ENCODE results near the gene RANGAP1. TPM values are rescaled to one million over a fixed set of nuclear protein-coding genes. Genes with fewer than 3 reads are reported as not detected.

The RANGAP1 gene
- polyA plus RNA-seq, 4 donors: 27.5 to 62.3 (median 34.0) TPM

DNA sequence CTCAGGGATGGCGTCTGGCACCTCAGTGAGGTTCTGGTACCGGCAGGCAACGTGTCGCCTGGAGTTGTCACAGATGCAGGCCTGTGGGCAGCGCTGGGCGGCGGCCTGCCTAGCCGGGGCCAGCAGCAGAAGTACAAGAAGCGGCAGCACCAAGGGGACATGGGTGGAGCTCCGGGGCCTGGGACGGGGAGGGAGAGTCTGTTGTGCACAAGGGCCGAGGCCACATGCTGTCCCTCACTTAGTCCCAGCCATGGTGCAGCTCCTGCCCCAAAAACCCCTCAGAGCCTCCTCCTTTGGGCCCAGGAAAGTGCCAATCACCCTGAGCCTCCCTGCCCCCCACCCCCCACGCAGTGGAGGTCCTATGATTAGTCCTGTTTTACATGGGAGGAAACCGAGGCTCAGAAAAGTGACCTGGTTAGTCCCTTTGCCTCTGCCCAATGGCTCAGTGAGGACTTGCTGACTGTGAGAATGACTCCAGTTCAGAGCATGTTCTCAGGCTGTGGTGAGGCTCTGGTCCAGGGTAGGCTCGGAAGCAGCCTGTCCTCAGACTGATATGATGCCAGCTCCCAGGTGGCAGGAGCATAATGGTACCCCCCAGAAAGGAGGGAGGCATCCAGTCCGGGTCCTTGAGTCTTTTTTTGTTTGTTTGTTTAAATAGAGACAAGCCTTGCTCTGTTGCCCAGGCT lies 46.4 kb downstream of the RANGAP1 start:
- Histone ChIP-seq H3K4me3 (ENCODE audit: low read depth in 1 of 3, low read length in 3 of 3) (no peak overlapping the region), H3K36me3 (ENCODE audit: control insufficient read depth in 3 of 3, insufficient read depth in 2 of 3, low read depth in 1 of 3, low read length in 3 of 3) (no peaks in the 10 kb centered on the region), H3K4me1 (ENCODE audit: control insufficient read depth in 3 of 3, insufficient read depth in 2 of 3, low read depth in 1 of 3, low read length in 2 of 3) (peaks cover 0 to 6% (median 2%) of the 10 kb centered on the region in 3 donors), H3K9me3 (ENCODE audit: control insufficient read depth in 2 of 2, insufficient read depth in 1 of 2, low read depth in 1 of 2, low read length in 1 of 2) (no peaks in the 10 kb centered on the region), H3K27ac (ENCODE audit: low read depth in 1 of 3, low read length in 2 of 3) (no peak overlapping the region), H3K27me3 (ENCODE audit: control insufficient read depth in 3 of 3, insufficient read depth in 3 of 3, low read length in 3 of 3) (no peaks in the 10 kb centered on the region)
- DNase-seq: no peak
- no peak for FAIRE-seq
- 55 to 77% (median 64%) methylated on average over 16 of the region's 16 CpGs for WGBS, 3 donors

DNA sequence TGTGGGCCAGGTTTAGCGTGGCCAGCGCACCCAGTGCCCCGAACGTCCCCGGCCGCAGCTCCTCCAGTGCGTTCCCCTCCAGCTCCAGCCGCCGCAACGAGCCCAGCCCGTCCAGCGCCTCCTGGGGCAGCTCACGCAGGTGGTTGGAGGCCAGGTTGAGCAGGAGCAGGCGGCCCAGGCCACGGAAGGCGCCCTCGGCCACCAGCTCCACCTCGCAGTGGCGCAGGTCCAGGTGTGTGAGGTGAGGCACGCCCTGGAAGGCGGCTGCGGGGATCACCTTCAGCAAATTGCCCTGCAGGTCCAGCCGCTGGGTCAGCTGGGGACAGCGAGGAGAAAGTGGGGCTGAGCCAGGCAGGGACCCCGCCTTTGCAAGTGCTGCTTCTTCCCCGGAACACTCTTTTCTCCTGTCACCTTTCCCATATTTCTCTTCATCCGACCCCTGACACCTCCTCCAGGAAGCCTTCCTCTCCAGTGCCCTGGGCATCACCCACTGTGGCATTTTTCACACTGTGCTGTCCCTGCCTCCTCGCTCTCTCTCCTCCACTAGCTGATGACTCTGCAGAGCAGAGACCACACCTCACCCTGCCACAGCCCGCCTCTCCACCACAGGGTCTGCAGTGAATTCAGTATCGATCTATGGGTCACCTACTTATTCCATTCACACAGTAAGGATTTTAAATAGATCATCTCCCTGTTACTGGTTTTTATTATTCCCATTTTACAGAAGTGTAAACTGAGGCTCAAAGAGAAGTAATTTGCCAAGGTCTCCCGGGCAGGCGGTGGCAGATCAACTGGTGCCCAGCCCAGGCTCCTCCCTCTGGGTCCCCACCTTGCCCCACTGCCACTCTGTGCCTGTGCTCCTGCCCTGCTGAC lies 47.2 kb downstream of the RANGAP1 start:
- 90 to 93% (median 91%) methylated on average over 27 to 32 of the region's 32 CpGs for whole genome bisulfite sequencing, 3 donors
- Histone ChIP-seq H3K27me3 (ENCODE audit: control insufficient read depth in 3 of 3, insufficient read depth in 3 of 3, low read length in 3 of 3) (no peaks in the 10 kb centered on the region), H3K4me1 (ENCODE audit: control insufficient read depth in 3 of 3, insufficient read depth in 2 of 3, low read depth in 1 of 3, low read length in 2 of 3) (peaks cover 0 to 6% (median 2%) of the 10 kb centered on the region in 3 donors), H3K27ac (ENCODE audit: low read depth in 1 of 3, low read length in 2 of 3) (no peak overlapping the region), H3K4me3 (ENCODE audit: low read depth in 1 of 3, low read length in 3 of 3) (no peak overlapping the region), H3K36me3 (ENCODE audit: control insufficient read depth in 3 of 3, insufficient read depth in 2 of 3, low read depth in 1 of 3, low read length in 3 of 3) (no peaks in the 10 kb centered on the region), H3K9me3 (ENCODE audit: control insufficient read depth in 2 of 2, insufficient read depth in 1 of 2, low read depth in 1 of 2, low read length in 1 of 2) (no peaks in the 10 kb centered on the region)
- FAIRE-seq (no peak), DNase-seq (no peak)

DNA sequence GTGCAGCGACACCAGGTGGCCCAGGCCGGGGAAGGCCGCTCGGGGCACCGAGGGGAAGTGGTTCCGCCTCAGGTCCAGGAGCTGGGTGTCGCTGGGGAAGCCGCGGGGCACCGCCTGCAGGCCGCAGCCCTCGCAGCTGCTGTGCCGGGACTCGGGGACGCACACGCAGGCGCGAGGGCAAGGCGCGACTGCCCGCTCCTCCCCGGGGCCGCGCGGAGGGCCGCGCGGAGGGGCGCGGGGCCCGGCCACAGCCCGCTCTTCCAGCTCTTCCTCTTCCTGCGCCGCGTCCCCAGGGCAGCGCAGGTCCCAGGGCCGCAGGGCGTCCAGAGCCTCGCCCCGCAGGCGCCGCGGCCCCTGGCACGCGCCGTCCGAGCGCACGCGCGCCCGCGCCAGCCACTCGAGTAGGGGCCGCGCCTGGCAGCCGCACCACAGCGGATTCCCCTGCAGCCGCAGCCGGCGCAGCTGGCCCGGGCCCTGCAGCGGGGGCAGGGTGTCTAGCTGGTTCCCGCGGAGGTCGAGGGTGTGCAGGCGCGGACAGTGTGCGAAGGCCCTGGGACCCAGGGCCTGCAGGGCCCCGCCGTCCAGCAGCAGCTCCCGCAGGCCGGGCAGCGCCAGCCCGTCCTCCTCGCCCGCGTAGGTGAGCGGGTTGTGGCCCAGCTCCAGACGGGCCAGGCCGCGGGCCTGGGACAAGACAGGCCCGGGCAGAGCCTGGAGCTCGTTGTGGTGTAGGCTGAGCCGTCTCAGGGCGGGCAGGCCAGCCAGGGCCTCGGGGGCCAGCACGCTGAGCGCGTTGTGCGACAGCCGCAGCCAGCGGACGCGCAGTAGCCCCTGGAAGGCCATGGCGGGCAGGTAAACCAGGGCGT lies 48.0 kb downstream of the RANGAP1 start:
- H3K4me1 ChIP-seq (ENCODE audit: control insufficient read depth in 3 of 3, insufficient read depth in 2 of 3, low read depth in 1 of 3, low read length in 2 of 3): peaks cover 0 to 6% (median 2%) of the 10 kb centered on the region in 3 donors
- H3K27ac ChIP-seq (ENCODE audit: low read depth in 1 of 3, low read length in 2 of 3): no peak overlapping the region
- peak overlapping the region; percentile 30 to 54 (median 36) for H3K4me3 ChIP-seq (ENCODE audit: low read depth in 1 of 3, low read length in 3 of 3)
- no peaks in the 10 kb centered on the region for H3K36me3 ChIP-seq (ENCODE audit: control insufficient read depth in 3 of 3, insufficient read depth in 2 of 3, low read depth in 1 of 3, low read length in 3 of 3)
- no peaks in the 10 kb centered on the region for H3K9me3 ChIP-seq (ENCODE audit: control insufficient read depth in 2 of 2, insufficient read depth in 1 of 2, low read depth in 1 of 2, low read length in 1 of 2)
- WGBS, 3 donors: 20 to 30% (median 27%) methylated on average over 55 to 97 of the region's 97 CpGs
- DNase-seq (peak; percentile 82 to 90), FAIRE-seq (no peak)
- H3K27me3 ChIP-seq (ENCODE audit: control insufficient read depth in 3 of 3, insufficient read depth in 3 of 3, low read length in 3 of 3): no peaks in the 10 kb centered on the region

DNA sequence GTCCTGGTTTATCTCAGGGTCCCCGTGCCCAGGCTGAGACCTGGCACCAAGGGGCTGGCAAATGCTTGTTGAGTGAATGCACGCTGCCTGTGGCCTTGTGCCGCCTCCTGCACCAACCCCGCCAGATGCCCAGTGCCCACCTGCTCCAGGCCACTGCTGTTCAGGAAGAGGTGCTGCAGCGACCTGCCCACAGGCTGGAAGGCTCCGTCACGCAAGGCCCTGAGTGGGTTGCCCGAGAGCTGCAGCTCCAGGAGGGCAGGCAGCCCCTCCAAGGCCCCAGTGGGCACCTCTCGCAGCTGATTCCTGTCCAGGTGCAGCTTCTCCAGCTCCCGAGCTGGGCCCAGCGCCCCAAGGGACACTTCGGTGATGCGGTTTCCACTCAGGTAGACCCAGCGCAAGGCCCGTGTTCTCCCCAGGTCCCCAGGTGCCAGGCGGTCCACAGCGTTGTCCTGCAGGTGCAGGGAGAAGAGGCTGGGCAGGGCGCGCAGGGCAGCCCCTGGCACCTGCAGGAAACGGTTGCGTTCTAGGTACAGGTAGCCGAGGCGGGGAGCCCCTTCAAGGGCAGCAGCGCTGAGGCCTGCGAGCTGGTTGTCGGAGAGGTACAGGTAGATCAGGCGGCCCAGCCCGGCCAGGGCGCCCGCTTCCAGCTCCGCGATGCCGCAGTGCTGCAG lies 48.8 kb downstream of the RANGAP1 start:
- Histone ChIP-seq H3K27ac (ENCODE audit: low read depth in 1 of 3, low read length in 2 of 3) (no peak overlapping the region), H3K36me3 (ENCODE audit: control insufficient read depth in 3 of 3, insufficient read depth in 2 of 3, low read depth in 1 of 3, low read length in 3 of 3) (no peaks in the 10 kb centered on the region), H3K27me3 (ENCODE audit: control insufficient read depth in 3 of 3, insufficient read depth in 3 of 3, low read length in 3 of 3) (no peaks in the 10 kb centered on the region), H3K4me3 (ENCODE audit: low read depth in 1 of 3, low read length in 3 of 3) (peak overlapping the region in 2 of 3 donors; percentile 30 to 54), H3K9me3 (ENCODE audit: control insufficient read depth in 2 of 2, insufficient read depth in 1 of 2, low read depth in 1 of 2, low read length in 1 of 2) (no peaks in the 10 kb centered on the region), H3K4me1 (ENCODE audit: control insufficient read depth in 3 of 3, insufficient read depth in 2 of 3, low read depth in 1 of 3, low read length in 2 of 3) (peaks cover 0 to 6% (median 2%) of the 10 kb centered on the region in 3 donors)
- 36 to 46% (median 42%) methylated on average over 29 to 33 of the region's 33 CpGs for WGBS, 3 donors
- DNase-seq: no peak
- no peak for FAIRE-seq

DNA sequence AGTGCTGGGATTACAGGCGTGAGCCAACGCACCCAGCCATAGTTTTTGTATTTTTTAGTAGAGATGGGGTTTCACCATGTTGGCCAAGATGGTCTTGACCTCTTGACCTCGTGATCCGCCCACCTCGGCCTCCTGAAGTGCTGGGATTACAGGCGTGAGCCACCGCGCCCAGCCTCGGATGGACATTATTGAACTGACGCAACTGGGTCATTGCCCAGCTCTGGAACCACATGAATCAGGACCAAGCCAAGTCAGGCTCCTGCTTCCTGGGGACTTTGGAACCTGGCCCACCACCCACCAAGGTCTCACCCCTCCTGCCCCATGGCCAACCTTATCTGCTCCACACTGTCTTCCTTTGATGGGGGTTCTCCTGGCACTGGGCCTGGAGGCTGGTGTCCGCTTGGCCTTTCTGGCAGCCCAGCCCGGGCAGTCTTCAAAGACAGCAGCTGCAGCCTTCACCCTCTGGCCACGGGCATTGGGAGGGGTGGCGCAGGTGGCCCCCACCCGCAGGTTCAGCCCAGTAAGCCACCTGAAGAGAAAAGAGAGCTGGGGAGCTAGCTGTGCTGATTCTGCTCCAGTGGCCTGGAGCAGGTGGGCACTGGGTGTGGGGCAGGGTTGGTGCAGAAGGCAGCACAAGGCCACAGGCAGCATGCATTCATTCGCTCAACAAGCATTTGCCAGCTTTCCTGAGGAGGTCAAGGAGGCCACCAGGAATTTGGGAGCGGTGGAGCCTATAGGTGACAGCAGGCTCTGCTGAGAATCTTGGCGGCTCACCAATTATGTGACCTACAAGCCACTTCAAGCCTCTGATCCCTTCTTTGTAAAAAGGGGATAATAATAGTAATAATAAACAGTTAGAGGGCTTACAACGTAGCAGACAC lies 50.9 kb downstream of the RANGAP1 start:
- WGBS, 3 donors: 65 to 79% (median 76%) methylated on average over 19 of the region's 19 CpGs
- DNase-seq (no peak), FAIRE-seq (no peak)
- no peaks in the 10 kb centered on the region for H3K9me3 ChIP-seq (ENCODE audit: control insufficient read depth in 2 of 2, insufficient read depth in 1 of 2, low read depth in 1 of 2, low read length in 1 of 2)
- H3K36me3 ChIP-seq (ENCODE audit: control insufficient read depth in 3 of 3, insufficient read depth in 2 of 3, low read depth in 1 of 3, low read length in 3 of 3): peaks cover 2 to 19% (median 2%) of the 10 kb centered on the region in 3 donors
- no peak overlapping the region for H3K27ac ChIP-seq (ENCODE audit: low read depth in 1 of 3, low read length in 2 of 3)
- H3K4me1 ChIP-seq (ENCODE audit: control insufficient read depth in 3 of 3, insufficient read depth in 2 of 3, low read depth in 1 of 3, low read length in 2 of 3): peaks cover 0 to 6% (median 2%) of the 10 kb centered on the region in 3 donors
- no peaks in the 10 kb centered on the region for H3K27me3 ChIP-seq (ENCODE audit: control insufficient read depth in 3 of 3, insufficient read depth in 3 of 3, low read length in 3 of 3)
- H3K4me3 ChIP-seq (ENCODE audit: low read depth in 1 of 3, low read length in 3 of 3): no peak overlapping the region

DNA sequence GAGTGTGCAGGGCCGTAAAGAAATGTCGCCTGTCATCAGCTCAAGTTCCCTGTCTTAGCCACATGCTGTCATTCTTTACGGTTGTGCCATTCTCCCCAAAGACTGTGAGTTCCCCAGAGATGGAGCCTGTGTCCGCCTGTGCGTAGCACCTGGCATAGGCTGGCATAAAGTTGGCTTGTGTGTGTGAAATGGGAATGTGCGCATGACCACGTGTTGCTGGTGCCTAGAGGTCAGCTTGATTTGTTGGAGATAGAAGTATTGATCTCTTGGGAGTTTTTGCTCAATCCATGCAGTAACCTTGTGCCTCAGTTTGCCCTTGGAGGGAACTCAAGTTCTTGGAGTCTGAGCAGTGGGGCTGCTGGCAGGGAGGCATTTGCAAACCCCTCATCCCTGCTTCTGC lies 54.6 kb downstream of the RANGAP1 start:
- no peak for DNase-seq
- H3K27me3 ChIP-seq (ENCODE audit: control insufficient read depth in 3 of 3, insufficient read depth in 3 of 3, low read length in 3 of 3): no peaks in the 10 kb centered on the region
- H3K36me3 ChIP-seq (ENCODE audit: control insufficient read depth in 3 of 3, insufficient read depth in 2 of 3, low read depth in 1 of 3, low read length in 3 of 3): peaks cover 7 to 48% (median 10%) of the 10 kb centered on the region in 3 donors
- no peak overlapping the region for H3K4me3 ChIP-seq (ENCODE audit: low read depth in 1 of 3, low read length in 3 of 3)
- H3K4me1 ChIP-seq (ENCODE audit: control insufficient read depth in 3 of 3, insufficient read depth in 2 of 3, low read depth in 1 of 3, low read length in 2 of 3): no peaks in the 10 kb centered on the region
- no peak overlapping the region for H3K27ac ChIP-seq (ENCODE audit: low read depth in 1 of 3, low read length in 2 of 3)
- no peak for FAIRE-seq
- no peaks in the 10 kb centered on the region for H3K9me3 ChIP-seq (ENCODE audit: control insufficient read depth in 2 of 2, insufficient read depth in 1 of 2, low read depth in 1 of 2, low read length in 1 of 2)
- 78 to 84% (median 79%) methylated on average over 7 of the region's 7 CpGs for WGBS, 3 donors

DNA sequence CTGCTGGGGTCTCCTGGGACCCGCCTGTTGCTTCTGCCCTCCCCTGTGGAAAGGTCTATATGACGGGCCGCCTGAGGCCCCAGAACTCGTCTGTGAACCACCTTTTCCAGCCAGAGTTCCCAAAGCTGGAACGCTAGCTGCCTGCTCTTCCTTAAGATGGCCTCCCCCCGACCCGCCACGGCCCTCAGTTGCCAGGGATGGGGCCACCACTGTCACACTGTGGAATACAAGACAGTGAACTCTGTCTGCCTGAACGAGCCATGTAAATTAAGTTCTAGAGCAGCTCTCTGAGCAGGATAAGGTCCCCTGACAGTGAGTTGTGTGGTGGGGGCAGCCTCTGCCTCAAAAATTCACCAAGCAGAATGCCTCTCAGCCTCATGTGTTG lies 55.6 kb downstream of the RANGAP1 start:
- no peaks in the 10 kb centered on the region for H3K4me1 ChIP-seq (ENCODE audit: control insufficient read depth in 3 of 3, insufficient read depth in 2 of 3, low read depth in 1 of 3, low read length in 2 of 3)
- H3K9me3 ChIP-seq (ENCODE audit: control insufficient read depth in 2 of 2, insufficient read depth in 1 of 2, low read depth in 1 of 2, low read length in 1 of 2): no peaks in the 10 kb centered on the region
- 88 to 96% (median 91%) methylated on average over 9 of the region's 9 CpGs for WGBS, 3 donors
- DNase-seq (no peak), FAIRE-seq (no peak)
- H3K27ac ChIP-seq (ENCODE audit: low read depth in 1 of 3, low read length in 2 of 3): no peak overlapping the region
- H3K27me3 ChIP-seq (ENCODE audit: control insufficient read depth in 3 of 3, insufficient read depth in 3 of 3, low read length in 3 of 3): no peaks in the 10 kb centered on the region
- no peak overlapping the region for H3K4me3 ChIP-seq (ENCODE audit: low read depth in 1 of 3, low read length in 3 of 3)
- H3K36me3 ChIP-seq (ENCODE audit: control insufficient read depth in 3 of 3, insufficient read depth in 2 of 3, low read depth in 1 of 3, low read length in 3 of 3): peaks cover 10 to 57% (median 16%) of the 10 kb centered on the region in 3 donors

Data from small intestine (tissue), 7 donors.